HG02885 (cell line): ENCODE data around the gene TPD52L2.
A peak's percentile ranks its signal among the peaks of the same experiment; 100 is the strongest.
"Not testable (repeated sequence)": the region's sequence is repeated elsewhere in the genome, so short reads cannot be mapped to it uniquely, and the experiment has no call there.

ENCODE experiments used
- ATAC-seq: cut with Tn5 transposase; IDR thresholded peaks from one replicate; pipeline ENCODE4 v1.9.1; 2021; ENCODE audit warnings: mild to moderate bottlenecking; ENCODE audit not compliant: unreplicated experiment, poor library complexity

The TPD52L2 gene

GRCh38 chr20:63834491-63834880, 30.6 kb upstream of the TPD52L2 start:
- no peak for ATAC-seq

GRCh38 chr20:63835021-63835858, 29.8 kb upstream of the TPD52L2 start:
- ATAC-seq = no peak

GRCh38 chr20:63836458-63837344, 28.4 kb upstream of the TPD52L2 start:
- ATAC-seq = no peak

GRCh38 chr20:63837479-63837878, 27.6 kb upstream of the TPD52L2 start:
- no peak for ATAC-seq

- no peak for ATAC-seq
Observed at GRCh38 chr20:63839620-63840019, 25.4 kb upstream of the TPD52L2 start.

GRCh38 chr20:63840405-63840828, 24.7 kb upstream of the TPD52L2 start:
- ATAC-seq = no peak

- no peak for ATAC-seq
Observed at GRCh38 chr20:63842258-63842657, 22.8 kb upstream of the TPD52L2 start.

GRCh38 chr20:63843222-63843621, 21.8 kb upstream of the TPD52L2 start:
- ATAC-seq = no peak

- no peak for ATAC-seq
Observed at GRCh38 chr20:63843778-63844177, 21.3 kb upstream of the TPD52L2 start.

- no peak for ATAC-seq
Observed at GRCh38 chr20:63844511-63844991, 20.5 kb upstream of the TPD52L2 start.

GRCh38 chr20:63846128-63846771, 18.8 kb upstream of the TPD52L2 start:
- ATAC-seq = no peak

- ATAC-seq = no peak
Observed at GRCh38 chr20:63846888-63847236, 18.2 kb upstream of the TPD52L2 start.

- ATAC-seq = no peak
Observed at GRCh38 chr20:63847237-63848002, 17.6 kb upstream of the TPD52L2 start.

GRCh38 chr20:63848003-63848911, 16.8 kb upstream of the TPD52L2 start:
- ATAC-seq = no peak

- ATAC-seq = peak; percentile 79
Observed at GRCh38 chr20:63850689-63851547, 14.2 kb upstream of the TPD52L2 start.

GRCh38 chr20:63851548-63851943, 13.5 kb upstream of the TPD52L2 start:
- ATAC-seq = not testable (repeated sequence)

- ATAC-seq = not testable (repeated sequence)
Observed at GRCh38 chr20:63853733-63854068, 11.4 kb upstream of the TPD52L2 start.

- ATAC-seq = no peak
Observed at GRCh38 chr20:63854069-63854765, 10.9 kb upstream of the TPD52L2 start.
